NCI-H460 (cell line): ENCODE results near the gene NUDCD3. TPM values are rescaled to one million over a fixed set of nuclear protein-coding genes. Genes with fewer than 3 reads are reported as not detected.

Experiments used
- DNase-seq: peaks from one replicate; pipeline ENCODE4 v3.0.0-alpha.2; 2016; ENCODE audit warnings: low read depth; ENCODE audit errors: extremely low read depth
- polyA plus RNA-seq: library from polyadenylated mRNA; depleted of rRNA; stranded (reverse); fragments of >200 nt; gene quantifications from 2 replicates; pipeline ENCODE4 v1.2.3, GENCODE V29; 2014; cell fraction: nucleus; rRNA removed
- total RNA-seq: library from RNA; depleted of rRNA; stranded (reverse); fragments of >200 nt; shearing (Covaris generic); gene quantifications from 2 replicates; pipeline ENCODE4 v1.2.3, GENCODE V29; 2014; rRNA removed

Gene NUDCD3
- 52.1 and 55.9 TPM in 2 replicates for total RNA-seq
- 50.1 and 50.5 TPM in 2 replicates for polyA plus RNA-seq

DNA sequence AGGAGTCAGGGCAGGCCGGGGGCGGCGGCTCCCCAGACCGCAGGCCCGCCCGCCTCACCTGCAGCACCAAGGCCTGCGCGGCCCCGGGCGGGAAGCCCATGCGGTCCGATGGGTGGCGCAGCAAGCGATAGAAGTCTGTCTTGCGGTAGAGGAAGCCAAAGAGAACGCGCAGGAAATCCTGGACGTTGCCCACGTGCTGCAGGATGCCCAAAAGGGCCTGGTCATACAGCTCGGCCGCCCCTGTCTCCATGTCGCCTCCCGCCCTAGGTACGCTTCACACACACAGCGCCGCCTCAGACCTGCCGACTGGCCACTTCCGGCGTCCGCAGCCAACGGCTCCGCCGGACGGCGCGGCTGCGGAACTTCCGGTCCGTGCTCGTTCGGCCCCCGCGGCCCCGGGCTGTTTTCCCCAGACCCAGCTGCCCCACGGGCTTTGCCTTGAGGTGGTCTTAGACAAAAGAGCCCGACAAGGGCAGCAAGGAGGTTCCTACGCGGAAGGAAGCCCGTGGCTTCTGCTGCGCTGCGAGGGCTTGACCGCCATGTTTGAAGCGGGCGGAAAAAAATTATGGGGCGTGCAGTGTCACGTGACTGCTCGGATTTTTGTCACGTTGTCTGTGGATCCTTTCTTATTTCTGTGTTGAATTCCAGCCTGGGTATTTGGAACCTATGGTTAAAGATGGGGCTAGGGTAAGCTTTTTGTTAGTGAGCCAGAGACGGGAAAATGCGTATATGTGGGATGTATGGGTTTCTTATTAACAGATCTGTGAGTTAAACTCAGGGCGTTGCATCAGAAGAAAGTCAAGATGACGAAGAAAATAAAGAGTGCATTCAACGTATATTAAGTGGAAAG is at the start of gene NUDCD3:
Gene NUDCD3 (minus strand): TSS at position 308 of the 850 bp plus-strand sequence. CDS start 58 bp downstream, at position 250.
- peak; percentile 76 for DNase-seq

DNA sequence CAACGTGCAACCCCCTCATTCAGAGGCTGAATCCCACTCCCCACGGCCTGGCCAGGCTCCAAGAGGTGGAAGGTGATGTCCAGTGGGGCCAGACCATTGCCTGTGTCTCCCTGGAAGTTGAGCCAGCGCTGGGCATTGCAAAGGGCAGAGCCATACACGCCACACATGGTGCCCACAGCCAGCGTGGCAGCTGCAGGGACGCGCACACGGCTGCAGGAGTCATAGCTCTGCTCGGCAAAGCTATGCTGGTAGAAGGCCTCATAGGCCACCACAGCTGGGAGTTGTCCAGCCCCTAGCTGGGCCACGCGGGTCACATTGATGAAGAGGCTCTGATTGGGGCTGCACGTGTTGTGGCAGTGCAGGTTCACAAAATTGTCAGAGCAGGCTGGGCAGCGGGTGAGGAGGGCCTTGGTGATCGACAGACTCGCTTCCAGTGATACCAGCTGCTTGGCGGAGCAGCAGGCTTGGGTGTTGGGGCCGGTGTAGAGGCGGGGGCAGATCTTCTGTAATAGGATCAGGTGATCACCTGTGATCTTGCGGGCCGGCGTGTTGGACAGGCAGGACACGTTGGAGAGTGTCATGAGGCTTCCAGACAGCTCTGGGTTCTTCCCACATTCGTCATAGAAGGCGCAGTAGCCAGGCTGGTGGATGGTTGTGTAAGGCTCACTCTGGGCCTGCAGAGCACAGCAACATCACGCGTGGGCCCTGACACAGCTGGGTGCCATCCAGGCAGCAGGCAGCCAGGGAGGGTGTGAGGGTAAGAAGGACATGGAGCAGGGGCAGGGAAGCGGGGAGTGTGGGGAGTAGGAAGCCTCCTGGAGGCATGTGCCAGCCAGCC is 49.4 kb upstream of the NUDCD3 start:
- DNase-seq, result no peak

DNA sequence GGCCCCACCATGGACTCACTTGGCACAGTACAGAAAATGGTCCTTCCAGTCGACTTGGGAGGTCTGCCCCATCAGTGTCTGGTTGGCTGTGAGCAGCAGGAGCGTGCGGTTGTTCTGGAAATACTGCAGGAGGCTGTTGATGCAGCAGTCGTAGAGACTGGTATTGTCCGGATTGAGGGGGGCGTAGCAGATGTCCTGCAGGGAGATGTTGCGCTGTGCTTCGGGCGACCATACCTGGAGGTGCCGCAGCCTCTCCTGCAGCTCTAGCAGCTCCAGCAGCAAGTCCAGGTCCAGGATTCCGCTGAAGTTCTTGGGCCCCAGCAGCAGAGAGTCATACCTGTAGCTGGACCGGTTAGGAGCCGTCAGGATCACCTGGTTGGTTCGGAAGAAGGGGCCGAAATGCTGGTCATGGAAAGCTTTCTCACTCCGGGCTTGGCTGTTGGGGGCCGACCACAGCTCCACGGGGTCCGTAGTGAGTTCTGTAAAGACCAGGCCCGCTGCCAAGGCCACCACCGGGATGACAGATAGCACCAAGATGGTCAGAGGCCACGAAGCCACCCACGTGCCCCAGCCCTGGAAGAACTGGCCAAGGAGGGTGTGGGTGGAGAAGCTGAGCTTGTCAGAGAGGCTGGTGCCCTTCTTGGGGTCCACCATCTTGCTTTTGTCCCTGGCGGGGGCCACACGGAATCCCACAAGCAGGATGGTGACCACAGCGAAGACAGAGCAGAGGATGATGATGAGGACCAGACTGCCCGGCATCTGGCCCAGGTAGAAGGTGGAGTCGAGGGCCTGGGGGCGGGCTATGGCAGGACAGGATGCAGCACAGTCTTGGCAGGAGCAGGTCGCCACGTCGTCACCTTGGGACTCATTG is 48.6 kb upstream of the NUDCD3 start:
- no peak for DNase-seq

DNA sequence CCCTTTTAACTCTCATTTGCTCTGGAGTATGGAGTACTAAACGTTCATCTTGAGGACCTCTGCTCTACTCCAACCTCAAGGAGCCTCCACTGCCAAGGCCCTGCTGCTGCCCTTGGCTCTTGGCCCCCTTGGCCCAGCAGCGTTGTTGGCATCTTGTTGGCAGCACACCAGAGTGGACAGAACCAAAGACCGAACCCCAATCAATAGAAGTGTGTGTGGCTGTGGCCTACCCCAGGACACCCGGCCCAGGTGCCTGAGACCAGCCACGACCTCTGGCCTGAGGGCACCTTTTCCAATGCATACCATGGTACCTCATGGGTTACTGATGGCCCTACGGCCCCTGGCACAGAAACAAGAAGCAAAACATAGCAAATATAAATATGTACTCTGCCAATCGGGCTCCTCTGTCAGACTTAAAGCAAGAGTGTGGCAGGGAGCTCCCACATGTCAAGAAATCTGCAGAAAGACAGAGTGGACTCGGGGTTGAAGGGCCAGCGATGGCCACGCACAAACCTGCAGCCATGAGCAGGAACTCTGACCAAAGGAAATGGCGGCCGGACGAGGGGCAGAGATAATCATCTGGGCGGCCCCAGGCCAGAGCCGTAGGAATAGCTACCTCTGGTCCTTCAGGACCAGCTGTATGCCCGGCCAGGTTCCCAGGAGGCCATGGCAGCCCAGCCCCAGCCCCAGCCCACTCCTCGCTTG is 47.8 kb upstream of the NUDCD3 start:
- no peak for DNase-seq

DNA sequence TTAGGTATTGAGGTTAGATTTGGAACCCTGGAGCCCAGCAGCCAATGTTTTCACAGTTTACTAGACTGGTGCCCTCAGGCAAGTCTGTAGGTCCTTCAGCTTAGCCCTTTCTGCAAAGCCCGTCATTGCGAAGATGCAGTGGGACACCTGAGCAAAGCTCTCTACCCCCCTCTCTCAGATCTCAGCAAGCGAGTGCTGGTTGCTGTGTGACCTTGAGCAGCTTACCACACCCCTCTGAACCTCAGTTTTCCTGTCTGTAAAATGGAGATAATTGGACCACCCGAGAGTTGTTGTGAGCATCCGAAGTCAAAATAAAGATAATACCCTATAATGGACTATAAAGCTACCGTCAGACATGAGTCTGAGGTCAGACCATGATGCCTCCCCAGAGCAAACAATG is 47.0 kb upstream of the NUDCD3 start:
- DNase-seq, result no peak

DNA sequence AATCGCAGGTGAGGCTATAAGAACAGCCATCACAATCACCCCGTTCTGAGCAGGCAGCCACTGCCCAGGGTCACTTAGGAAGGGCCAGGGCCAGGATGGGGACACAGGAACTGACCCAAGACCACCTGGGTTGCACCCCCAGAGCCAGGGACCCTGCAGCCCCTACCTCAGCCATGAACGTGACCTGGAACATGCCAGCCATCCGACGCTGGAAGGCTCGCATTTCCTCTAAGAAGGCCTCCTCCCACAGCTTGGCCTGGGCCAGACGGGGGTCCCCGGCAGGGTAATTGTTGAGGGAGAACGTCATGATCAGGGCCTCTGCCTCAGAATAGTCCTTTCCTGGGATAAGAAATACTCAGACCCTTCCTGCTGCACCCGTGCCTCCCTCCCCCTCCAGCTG is 45.6 kb upstream of the NUDCD3 start:
- DNase-seq, result no peak

DNA sequence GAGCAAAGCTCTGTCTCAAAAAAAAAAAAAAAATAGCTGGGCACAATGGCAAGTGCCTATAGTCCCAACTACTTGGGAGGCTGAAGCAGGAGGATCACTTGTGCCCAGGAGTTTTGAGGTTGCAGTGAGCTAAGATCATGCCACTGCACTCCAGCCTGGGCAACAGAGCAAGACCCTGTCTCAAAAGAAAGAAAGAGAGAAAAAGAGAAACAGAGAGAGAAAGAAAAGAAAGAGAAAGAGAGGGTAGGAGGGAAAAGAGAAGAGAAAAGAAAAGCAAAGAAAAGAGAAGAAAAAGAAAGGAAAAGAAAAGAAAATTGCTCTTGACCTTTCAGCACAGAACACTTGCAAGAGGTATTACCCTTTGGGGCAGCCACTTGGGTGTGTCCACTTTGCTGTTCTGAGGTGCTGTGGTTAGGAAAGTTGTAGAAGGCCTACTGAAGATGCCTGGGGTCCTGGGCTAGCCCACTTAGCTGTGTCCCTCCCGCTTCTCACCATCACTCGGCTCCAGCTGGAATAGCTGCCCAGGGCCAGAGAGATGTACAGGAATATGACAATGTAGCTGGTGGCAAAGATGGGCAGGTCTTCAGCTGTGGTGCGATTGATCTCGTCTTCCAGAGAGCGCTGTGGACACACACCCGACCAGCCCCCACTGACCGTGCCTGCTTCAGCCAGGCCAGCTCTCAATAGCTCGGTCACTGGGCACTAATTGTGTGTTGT is 45.0 kb upstream of the NUDCD3 start:
- DNase-seq, result no peak

DNA sequence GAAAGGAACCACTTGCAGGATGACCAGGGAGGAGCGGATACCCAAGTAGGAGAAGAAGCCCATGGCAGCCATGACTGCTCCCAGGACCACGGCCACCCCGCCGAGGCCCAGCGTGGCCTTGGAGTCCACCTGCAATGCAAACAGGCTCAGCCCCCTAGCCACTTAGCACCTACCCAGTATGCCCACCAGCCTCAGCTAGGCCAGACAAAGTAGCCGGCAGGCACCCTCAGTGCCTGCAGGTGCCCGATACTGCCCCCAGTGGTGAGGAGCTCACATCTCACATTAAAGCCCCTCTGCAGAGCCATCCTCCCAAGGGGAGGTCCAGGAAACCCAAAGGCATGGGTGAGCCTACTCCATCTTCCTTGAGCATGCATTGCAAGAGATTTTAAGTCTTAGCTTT is 44.0 kb upstream of the NUDCD3 start:
- peak; percentile 49 for DNase-seq

DNA sequence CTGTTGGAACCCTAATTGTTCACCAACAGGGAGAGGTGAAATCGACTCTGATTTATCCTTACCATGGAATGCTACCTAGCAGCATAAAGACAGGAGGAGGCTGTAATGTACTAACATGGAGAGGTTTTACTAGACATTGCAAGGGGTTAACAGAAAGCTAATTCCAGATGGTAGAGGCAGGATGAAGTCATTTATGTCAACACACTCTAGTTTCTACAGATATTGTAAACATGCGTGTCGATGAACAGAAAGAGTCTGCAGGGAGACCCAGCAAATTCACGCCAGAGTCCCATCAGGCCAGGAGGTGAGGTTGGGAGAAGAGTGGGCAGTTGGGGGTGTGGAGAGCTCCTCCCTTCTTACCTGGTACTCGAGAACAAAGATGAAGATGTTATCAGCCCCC is 43.6 kb upstream of the NUDCD3 start:
- no peak for DNase-seq

DNA sequence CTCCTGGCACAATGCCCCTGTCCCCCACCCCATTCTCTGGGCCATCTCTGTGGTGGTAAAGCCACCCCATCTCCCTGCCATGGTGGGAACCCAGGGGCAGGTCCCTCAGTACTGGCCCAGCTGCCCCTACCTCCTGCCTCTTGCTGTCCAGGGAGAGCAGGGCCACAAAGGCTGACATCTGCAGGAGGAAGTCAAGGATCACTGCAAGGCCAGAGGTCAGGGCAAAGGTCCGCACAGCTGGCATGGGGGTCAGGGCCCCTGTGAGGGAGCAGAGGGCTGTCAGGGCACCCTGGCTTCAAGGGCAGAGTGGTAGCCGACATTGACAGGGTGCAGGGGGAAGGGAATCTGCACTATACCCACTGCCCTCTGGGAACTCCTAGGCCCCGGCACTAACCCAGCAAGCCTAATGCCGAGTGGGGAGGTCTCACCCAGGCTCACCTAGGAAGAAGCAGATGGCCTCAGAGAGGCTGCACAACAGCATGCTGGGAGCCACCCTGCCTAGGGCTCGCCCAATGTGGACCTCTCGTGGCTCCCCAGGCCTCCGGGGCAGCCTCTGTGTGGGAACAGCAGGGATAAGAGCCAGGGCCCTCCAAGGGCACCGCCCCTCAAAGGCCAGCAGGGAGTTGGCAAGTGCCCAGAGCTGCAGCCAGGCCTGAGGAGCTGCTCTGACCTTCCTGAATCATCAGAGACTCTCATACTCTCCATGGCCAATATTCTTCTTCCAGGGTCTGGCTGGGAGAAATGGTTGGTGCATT is 43.0 kb upstream of the NUDCD3 start:
- DNase-seq, result no peak

DNA sequence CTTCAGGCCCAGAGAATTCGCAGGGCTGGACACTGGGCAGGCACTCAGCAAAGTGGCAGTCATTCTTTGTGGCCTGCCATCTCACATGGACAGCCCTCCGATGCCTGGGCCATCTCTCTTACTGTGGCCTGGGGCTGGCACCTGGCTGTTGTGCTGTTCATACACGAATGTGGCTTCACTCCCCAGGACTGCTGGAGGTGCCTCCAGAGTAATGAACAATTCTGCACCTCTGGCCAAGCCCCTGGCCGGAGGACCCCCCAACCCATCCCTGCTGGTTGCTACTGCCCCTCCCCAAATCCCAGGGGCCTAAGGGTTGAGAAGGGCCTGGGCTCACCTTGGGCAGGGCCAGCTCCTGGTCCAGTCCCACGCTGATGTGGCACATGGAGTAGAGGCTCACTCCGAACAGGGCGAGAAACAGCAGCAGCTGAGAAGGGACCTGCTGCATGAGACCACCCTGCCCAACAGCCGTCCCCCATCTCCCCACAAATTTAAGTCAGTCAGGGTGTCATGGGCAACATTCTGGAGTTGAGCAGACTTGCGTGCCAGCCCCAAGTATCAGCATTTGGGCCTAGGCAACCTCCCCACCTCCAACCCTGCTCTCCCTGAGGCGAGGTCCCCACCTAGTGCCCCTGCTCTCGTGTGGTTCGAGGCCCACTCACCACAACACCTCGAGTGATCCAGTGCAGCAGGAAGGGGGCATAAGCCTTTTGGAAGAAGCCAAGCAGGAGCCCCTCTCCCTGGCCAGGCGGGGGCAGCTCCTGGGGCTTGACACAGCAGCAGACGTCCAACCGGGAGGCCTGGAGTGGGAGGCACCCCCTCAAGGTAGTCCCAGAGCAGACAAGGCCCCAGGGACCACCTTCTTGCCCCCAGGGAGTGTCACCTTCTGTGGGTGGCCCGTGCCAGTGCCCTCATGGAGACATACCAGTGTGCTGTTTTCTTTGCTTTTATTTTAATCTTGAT is 41.2 kb upstream of the NUDCD3 start:
- DNase-seq, result no peak

DNA sequence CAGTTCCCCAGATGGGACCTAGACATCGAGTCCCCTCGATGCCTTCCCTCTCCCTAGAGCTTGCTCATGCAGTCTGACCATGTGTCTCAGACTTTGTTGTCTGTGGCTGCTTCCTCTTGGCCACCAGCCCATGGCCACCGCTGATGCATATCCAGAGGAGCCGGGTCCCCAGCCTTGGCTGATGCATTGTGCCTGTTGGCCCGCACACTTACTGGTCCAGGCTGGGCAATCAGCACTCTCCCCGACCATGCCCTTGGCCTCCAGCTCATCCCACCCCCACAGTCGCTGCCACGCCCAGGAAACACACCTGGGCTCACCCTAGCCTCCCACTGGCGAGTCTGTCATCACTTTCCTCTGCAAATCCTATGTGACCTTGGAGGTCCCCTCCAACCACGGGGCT is 40.5 kb upstream of the NUDCD3 start:
- no peak for DNase-seq

DNA sequence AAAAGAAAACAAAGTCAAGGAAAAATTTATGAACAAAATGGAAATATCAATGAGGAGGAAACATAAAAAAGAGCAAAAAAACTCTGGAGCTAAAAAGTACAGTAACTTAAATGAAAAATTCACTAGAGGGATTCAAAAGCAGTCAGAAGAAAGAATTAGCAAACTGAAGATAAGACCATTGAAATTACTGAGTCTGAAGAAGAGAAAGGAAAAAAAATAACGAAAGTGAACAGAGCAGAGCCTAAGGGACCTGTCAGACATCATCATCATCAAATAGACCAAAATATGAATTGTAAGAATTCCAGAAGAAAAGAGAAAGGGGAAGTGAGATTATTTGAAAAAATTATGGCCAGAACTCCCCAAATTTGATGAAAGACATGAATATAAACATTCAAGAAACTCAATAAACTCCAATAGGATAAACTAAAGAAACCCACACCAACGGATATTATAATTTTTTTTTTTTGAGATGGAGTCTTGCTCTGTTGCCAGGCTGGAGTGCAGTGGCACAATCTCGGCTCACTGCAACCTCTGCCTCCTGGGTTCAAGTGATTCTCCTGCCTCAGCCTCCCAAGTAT is 34.4 kb upstream of the NUDCD3 start:
- no peak for DNase-seq

DNA sequence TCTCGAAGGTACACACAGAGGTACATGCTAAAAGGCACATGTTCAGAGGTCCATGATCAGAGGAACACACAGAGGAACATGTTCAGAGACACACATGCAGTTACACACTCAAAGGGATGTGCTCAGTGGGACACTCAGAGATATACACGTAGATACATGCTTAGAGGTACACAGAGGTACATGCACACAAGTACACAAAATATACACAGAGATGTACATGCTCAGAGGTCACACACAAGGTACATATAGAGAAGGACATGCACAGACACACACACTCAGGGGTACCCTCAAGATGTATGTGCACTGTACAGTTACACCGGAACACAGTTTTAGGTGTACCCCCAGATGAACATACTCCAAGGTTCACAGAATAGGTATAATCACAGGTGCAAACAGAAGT is 31.9 kb upstream of the NUDCD3 start:
- no peak for DNase-seq

DNA sequence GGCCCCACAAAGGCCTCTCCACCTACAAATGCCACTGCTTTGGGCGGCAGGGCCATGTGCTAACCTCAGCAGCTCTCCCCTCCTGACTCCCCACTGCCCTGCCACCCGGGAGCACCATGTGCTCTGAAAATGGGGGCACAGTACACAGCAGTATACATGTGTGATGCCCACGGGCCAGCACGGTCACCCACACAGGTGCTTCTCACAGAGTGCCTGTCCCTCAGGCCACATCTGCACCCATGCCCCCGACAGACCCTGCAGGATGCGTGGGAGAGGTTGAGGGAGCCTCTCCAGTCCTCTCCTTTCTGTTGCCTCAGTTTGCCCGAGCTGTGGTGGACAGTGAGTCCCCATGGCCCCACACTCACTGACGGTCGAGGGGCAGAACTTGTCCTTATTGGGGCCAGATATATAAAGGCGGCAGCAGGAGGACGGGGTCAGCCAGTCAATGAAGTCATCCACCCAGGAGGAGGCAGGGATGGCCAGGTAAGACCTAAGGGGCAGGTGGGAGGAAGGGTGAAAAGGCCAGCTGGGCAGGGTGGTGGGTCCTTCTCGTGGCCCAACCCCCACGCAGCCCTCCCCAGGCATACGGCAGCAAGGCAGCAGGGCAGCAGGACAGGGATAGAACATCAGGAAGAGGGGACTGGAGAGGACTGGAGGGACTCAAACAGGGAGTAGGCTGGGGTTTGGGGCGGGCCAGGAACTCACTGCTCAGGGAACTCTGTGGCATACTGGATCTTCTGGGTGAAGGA is 31.1 kb upstream of the NUDCD3 start:
- DNase-seq, result no peak

DNA sequence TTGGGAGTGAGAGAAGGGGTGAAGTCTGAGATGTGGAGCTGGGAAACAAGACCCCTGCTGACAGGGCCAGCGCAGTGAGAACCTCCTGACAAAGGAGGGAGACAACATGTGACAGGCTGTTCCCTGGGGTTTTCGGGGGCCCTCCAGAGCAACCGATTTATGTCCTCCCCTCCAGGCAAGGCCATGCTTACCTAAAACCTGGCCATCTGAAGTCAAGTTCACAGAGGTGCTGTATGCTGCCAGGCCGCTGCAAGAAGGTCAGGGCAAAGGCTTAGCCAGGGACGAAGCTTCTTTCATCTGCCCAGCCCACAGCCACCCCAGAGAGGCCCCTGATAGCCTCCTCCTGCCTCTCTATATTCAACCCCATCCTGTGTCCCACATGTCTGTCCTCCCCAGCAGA is 30.1 kb upstream of the NUDCD3 start:
- no peak for DNase-seq
